K562 (cell line): Measurements from ENCODE around the gene SGMS1. TPM values are rescaled to one million over a fixed set of nuclear protein-coding genes. Genes with fewer than 3 reads are reported as not detected.

Source experiments
- BRD9 ChIP-seq: fragments of 450-650 bp; IDR thresholded peaks from 2 replicates; pipeline ENCODE4 v1.6.1; 2018; ENCODE audit warnings: low read depth; ENCODE audit not compliant: partially characterized antibody
- C11orf30 ChIP-seq: fragments of 450-650 bp; IDR thresholded peaks from 2 replicates; pipeline ENCODE4 v1.6.1; 2016; ENCODE audit warnings: low read depth, mild to moderate bottlenecking
- CEBPB ChIP-seq: fragments of 450-650 bp; IDR thresholded peaks from 2 replicates; pipeline ENCODE4 v1.6.1; 2016; ENCODE audit warnings: missing genetic modification characterization, missing compliant biosample characterization
- CTBP1 ChIP-seq: fragments of 450-650 bp; IDR thresholded peaks from 2 replicates; pipeline ENCODE4 v1.6.1; 2016; ENCODE audit warnings: borderline replicate concordance
- DPF2 ChIP-seq: fragments of 450-650 bp; IDR thresholded peaks from 2 replicates; pipeline ENCODE4 v1.6.1; 2016
- FOXM1 ChIP-seq, 2 experiments: fragments of 450-650 bp in 1 of 2; sonication (generic) in 1 of 2; formaldehyde crosslinking in 1 of 2; IDR thresholded peaks; 2 replicates each; pipeline versions ENCODE4 v1.6.1 to v1.9.0; 2017 to 2022; ENCODE audit warnings: low read depth in 2 of 2, mild to moderate bottlenecking in 2 of 2, missing genetic modification reagents in 1 of 2, moderate library complexity in 1 of 2
- GABPB1 ChIP-seq: sonication (generic); formaldehyde crosslinking; IDR thresholded peaks from 2 replicates; pipeline ENCODE4 v1.8.0; 2022; ENCODE audit warnings: mild to moderate bottlenecking, missing genetic modification reagents
- HMGXB4 ChIP-seq: sonication (generic); formaldehyde crosslinking; IDR thresholded peaks from 2 replicates; pipeline ENCODE4 v1.8.1; 2023; ENCODE audit warnings: mild to moderate bottlenecking, missing genetic modification reagents
- MTA3 ChIP-seq: fragments of 450-650 bp; formaldehyde crosslinking; IDR thresholded peaks from 2 replicates; pipeline ENCODE4 v1.6.1; 2017; ENCODE audit warnings: mild to moderate bottlenecking, borderline replicate concordance
- PKNOX1 ChIP-seq: fragments of 450-650 bp; IDR thresholded peaks from 2 replicates; pipeline ENCODE4 v1.6.1; 2016
- RBM25 ChIP-seq: fragments of 200-400 bp; formaldehyde crosslinking; IDR thresholded peaks from 2 replicates; pipeline ENCODE4 v1.6.1; 2018; ENCODE audit warnings: low read length, low read depth, moderate library complexity; ENCODE audit not compliant: severe bottlenecking
- USF2 ChIP-seq: sonication (generic); formaldehyde crosslinking; IDR thresholded peaks from 2 replicates; pipeline ENCODE4 v1.5.0; 2020; ENCODE audit warnings: missing genetic modification reagents
- ZBTB11 ChIP-seq, 3 experiments: fragments of 200-800 bp in 1 of 3; fragments of 250-450 bp in 1 of 3; fragments of 450-650 bp in 1 of 3; sonication (Bioruptor Pico) in 1 of 3; sonication (Bioruptor generic) in 1 of 3; formaldehyde crosslinking in 1 of 3; IDR thresholded peaks; 2 replicates each; pipeline versions ENCODE4 v1.6.1 to v1.8.0; 2016 to 2022; ENCODE audit warnings: mild to moderate bottlenecking in 2 of 3, missing genetic modification characterization in 2 of 3, missing compliant biosample characterization in 1 of 3, moderate library complexity in 1 of 3
- ZNF165 ChIP-seq: fragments of 250-450 bp; sonication (Bioruptor Pico); IDR thresholded peaks from 2 replicates; pipeline ENCODE4 v1.4.0; 2020; ENCODE audit warnings: borderline replicate concordance
- ZNF212 ChIP-seq: fragments of 450-650 bp; formaldehyde crosslinking; IDR thresholded peaks from 2 replicates; pipeline ENCODE4 v1.4.0; 2020; ENCODE audit warnings: mild to moderate bottlenecking
- ZNF24 ChIP-seq: fragments of 450-650 bp; IDR thresholded peaks from 2 replicates; pipeline ENCODE4 v1.6.1; 2016
- ZNF277 ChIP-seq: fragments of 250-450 bp; sonication (Bioruptor Pico); IDR thresholded peaks from 2 replicates; pipeline ENCODE4 v1.8.0; 2022; ENCODE audit warnings: inconsistent platforms, mild to moderate bottlenecking, moderate library complexity, borderline replicate concordance
- ZNF324 ChIP-seq: fragments of 250-450 bp; sonication (Bioruptor Pico); IDR thresholded peaks from 2 replicates; pipeline ENCODE4 v1.4.0; 2020; ENCODE audit warnings: mild to moderate bottlenecking
- ZSCAN32 ChIP-seq: fragments of 450-650 bp; formaldehyde crosslinking; IDR thresholded peaks from 2 replicates; pipeline ENCODE4 v1.4.0; 2020; ENCODE audit warnings: mild to moderate bottlenecking, moderate library complexity
- polyA plus RNA-seq, 8 experiments: library from polyadenylated mRNA; depleted of rRNA in 4 of 8; stranded (reverse) in 5 of 8; unstranded in 3 of 8; fragments of >200 nt; fragmentation: Nextera tagmentation in 2 of 8; fragmentation: Illumina TruSeq in 1 of 8; extraction: Ambion mirVana in 2 of 8; extraction: Trizol in 1 of 8; gene quantifications; 2 replicates each; pipeline versions ENCODE4 v1.2.1 to v1.2.3, GENCODE V29; 2011 to 2014; ENCODE audit warnings: inconsistent platforms in 1 of 8, missing spikeins in 1 of 8
- total RNA-seq, 7 experiments: library from RNA; depleted of rRNA in 6 of 7; stranded (reverse); fragments of >200 nt in 6 of 7; fragmentation: Illumina TruSeq in 2 of 7; extraction: Trizol in 2 of 7; gene quantifications; 2 replicates each; pipeline versions ENCODE4 v1.2.1 to v1.2.3, GENCODE V29; 2011 to 2021; ENCODE audit warnings: low replicate concordance in 1 of 7

The SGMS1 gene
- total and polyA plus RNA-seq, 9 of the 15 experiments (the other 6 are each of a cell fraction or from before 2014, with no cell fraction given), result 22.6 to 232 (median 82.2) TPM

- TF ChIP-seq FOXM1 (IDR thresholded peaks at IDR 0.05; ENCODE audit: low read depth) (0 out of 2 replicates have a peak, but pooled peaks have one; percentile 10), FOXM1 (CRISPR knock-in tag; IDR thresholded peaks at IDR 0.05; ENCODE audit: low read depth) (no peak; the same call in 1 of the 2 replicates), CEBPB (tag) (no peak), ZNF324 (0 out of 2 replicates have a peak, but pooled peaks have one; percentile 37), PKNOX1 (no peak), HMGXB4 (CRISPR knock-in tag) (peak; percentile 37; the same call in 1 of the 2 replicates), MTA3 (peak; percentile 52), ZNF277 (CRISPR knock-in tag) (no peak), ZNF212 (CRISPR knock-in tag) (peak; percentile 79; the same call in 1 of the 2 replicates), ZBTB11 (CRISPR knock-in tag; IDR thresholded peaks at IDR 0.05) (no peak), ZSCAN32 (0 out of 2 replicates have a peak, but pooled peaks have one; percentile 65), DPF2 (no peak), CTBP1 (peak; percentile 77; the same call in 1 of the 2 replicates), RBM25 (peak; percentile 29), ZNF165 (CRISPR knock-in tag) (peak; percentile 70; the same call in 1 of the 2 replicates), C11orf30 (no peak), BRD9 (no peak), USF2 (CRISPR knock-in tag) (peak; percentile 27; the same call in 1 of the 2 replicates), ZNF24 (no peak), GABPB1 (0 out of 2 replicates have a peak, but pooled peaks have one; percentile 16)
Measured at GRCh38 chr10:50623663-50624412, at the start of gene SGMS1 (continued).
